ENCODE data around the gene RNF222. TPM values are rescaled to one million over a fixed set of nuclear protein-coding genes. Genes with fewer than 3 reads are reported as not detected.

The RNF222 gene
- total and polyA plus RNA-seq, 2 donors (not counting 1 experiment from before 2014, with no cell fraction given), result 3.0 TPM; not detected in 1

DNA sequence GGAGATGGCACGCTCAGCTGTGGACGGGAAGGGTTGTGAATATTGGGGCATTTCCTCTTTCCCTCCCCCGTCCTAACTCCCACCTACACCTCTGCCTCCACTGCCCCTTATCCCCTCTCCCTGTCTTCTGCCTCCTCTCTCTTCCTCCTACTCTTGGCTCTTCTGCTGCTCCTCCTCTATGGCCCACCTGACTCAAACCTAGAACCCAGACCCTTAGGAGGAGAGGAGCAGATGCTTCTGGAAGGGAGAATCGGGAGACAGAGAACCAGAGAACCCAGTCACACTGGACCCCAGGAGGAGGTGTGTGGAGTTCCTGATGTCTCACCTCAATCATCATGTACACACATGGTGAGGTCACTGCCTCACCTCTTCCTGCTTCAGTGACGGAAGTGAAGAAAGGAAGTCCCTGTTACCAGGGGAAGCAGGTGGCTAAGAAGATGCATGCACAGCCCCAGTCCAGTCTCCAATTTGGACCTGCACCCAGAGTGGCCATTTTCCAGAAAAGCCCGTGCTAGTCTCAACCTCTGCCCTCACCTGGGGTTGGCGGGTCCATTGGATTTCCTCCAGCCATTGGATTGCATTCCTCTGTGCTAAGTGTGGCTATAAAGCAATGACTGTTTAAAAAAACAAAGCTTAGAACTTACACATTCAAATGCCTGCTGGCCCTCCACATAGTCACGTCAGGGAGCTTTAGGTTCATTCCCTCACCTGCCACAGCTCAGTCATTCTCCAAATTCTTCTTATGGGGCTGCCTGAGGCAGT, 4.0 kb downstream of the RNF222 start:
- Histone ChIP-seq H2AFZ (ENCODE audit: insufficient read depth, low read depth, low read length, poor library complexity, severe bottlenecking) (peak overlapping the region; percentile 71), H3K27ac (ENCODE audit: low read length in 2 of 2) (peak overlapping the region; percentile 10 to 21), H3K4me1 (ENCODE audit: control insufficient read depth in 2 of 2, insufficient read depth in 2 of 2, low read length in 2 of 2) (peaks cover 11 to 14% of the 10 kb centered on the region in 2 donors), H3K4me3 (ENCODE audit: control extremely low read depth in 1 of 5, extremely low read depth in 1 of 5, insufficient read depth in 1 of 5, low read depth in 2 of 5, low read length in 4 of 5) (no peak overlapping the region), H3K79me2 (ENCODE audit: control insufficient read depth, insufficient read depth, low read length) (no peaks in the 10 kb centered on the region), H3K4me2 (replicated peaks; ENCODE audit: low read depth, low read length, poor library complexity, severe bottlenecking) (peak overlapping the region; percentile 52), H3K9ac (ENCODE audit: low read length) (no peak overlapping the region), H3K9me3 (ENCODE audit: control extremely low read depth in 1 of 3, control insufficient read depth in 2 of 3, insufficient read depth in 1 of 3, low read length in 2 of 3) (peaks cover 0 to 19% (median 2%) of the 10 kb centered on the region in 3 donors), H3K36me3 (replicated peaks in 1 of 2; ENCODE audit: control extremely low read depth in 1 of 2, control insufficient read depth in 1 of 2, extremely low read depth in 1 of 2, insufficient read depth in 2 of 2, low read length in 1 of 2) (no peaks in the 10 kb centered on the region), H4K20me1 (ENCODE audit: control insufficient read depth, insufficient read depth, low read length, poor library complexity, severe bottlenecking) (no peaks in the 10 kb centered on the region), H3K27me3 (replicated peaks in 1 of 4; ENCODE audit: control extremely low read depth in 1 of 4, control insufficient read depth in 3 of 4, insufficient read depth in 4 of 4, low read length in 3 of 4) (peaks cover 0 to 18% (median 8%) of the 10 kb centered on the region in 4 experiments)
- POLR2A ChIA-PET, result no interaction called here
- 33% methylated on average over 3 of the region's 8 CpGs for WGBS (ENCODE audit: insufficient coverage)
- DNase-seq, result peak; percentile 66
- no peak overlapping the region for H3K27ac Mint-ChIP-seq
- peak overlapping the region; percentile 45 for H3K4me3 Mint-ChIP-seq
- no peaks in the 10 kb centered on the region for H3K9me3 Mint-ChIP-seq (ENCODE audit: insufficient read depth)
- TF ChIP-seq, protein P1, sequence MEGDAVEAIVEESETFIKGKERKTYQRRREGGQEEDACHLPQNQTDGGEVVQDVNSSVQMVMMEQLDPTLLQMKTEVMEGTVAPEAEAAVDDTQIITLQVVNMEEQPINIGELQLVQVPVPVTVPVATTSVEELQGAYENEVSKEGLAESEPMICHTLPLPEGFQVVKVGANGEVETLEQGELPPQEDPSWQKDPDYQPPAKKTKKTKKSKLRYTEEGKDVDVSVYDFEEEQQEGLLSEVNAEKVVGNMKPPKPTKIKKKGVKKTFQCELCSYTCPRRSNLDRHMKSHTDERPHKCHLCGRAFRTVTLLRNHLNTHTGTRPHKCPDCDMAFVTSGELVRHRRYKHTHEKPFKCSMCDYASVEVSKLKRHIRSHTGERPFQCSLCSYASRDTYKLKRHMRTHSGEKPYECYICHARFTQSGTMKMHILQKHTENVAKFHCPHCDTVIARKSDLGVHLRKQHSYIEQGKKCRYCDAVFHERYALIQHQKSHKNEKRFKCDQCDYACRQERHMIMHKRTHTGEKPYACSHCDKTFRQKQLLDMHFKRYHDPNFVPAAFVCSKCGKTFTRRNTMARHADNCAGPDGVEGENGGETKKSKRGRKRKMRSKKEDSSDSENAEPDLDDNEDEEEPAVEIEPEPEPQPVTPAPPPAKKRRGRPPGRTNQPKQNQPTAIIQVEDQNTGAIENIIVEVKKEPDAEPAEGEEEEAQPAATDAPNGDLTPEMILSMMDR (IDR thresholded peaks at IDR 0.05), result no peak
- no peak for TF ChIP-seq EZH2 (IDR thresholded peaks at IDR 0.05; ENCODE audit: borderline replicate concordance, insufficient read depth, low read depth, low read length, poor library complexity, severe bottlenecking)
- peaks cover 9% of the 10 kb centered on the region for H3K4me1 Mint-ChIP-seq
- intact Hi-C loops (cut with micrococcal nuclease), result no loop called here
- CTCF ChIA-PET, result interaction anchor here (0.7 to 1.8 kb wide), 5 partner anchors 10 to 392 kb away, joined by 3 to 6 read pairs (median 5); no protein-coding TSS in a partner anchor
- peaks cover 19% of the 10 kb centered on the region for H3K27me3 Mint-ChIP-seq
- peak; percentile 71 for ATAC-seq (ENCODE audit: low read depth)

All from B cell (primary cell).